GM19043 (cell line): ENCODE data around the gene PRKAG3.
"Not testable (repeated sequence)": the region's sequence is repeated elsewhere in the genome, so short reads cannot be mapped to it uniquely, and the experiment has no call there.

Experiments
- ATAC-seq: cut with Tn5 transposase; IDR thresholded peaks from one replicate; pipeline ENCODE4 v1.9.1; 2021; ENCODE audit warnings: low read depth; ENCODE audit not compliant: unreplicated experiment

PRKAG3 gene

DNA sequence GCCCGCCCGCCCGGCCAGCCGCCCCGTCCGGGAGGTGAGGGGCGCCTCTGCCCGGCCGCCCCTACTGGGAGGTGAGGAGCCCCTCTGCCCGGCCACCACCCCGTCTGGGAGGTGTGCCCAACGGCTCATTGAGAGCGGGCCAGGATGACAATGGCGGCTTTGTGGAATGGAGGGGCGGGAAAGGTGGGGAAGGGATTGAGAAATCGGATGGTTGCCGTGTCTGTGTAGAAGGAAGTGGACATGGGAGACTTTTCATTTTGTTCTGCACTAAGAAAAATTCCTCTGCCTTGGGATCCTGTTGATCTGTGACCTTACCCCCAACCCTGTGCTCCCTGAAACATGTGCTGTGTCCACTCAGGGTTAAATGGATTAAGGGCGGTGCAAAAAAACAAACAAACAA lies 15.4 kb upstream of the PRKAG3 start:
- ATAC-seq: not testable (repeated sequence)

DNA sequence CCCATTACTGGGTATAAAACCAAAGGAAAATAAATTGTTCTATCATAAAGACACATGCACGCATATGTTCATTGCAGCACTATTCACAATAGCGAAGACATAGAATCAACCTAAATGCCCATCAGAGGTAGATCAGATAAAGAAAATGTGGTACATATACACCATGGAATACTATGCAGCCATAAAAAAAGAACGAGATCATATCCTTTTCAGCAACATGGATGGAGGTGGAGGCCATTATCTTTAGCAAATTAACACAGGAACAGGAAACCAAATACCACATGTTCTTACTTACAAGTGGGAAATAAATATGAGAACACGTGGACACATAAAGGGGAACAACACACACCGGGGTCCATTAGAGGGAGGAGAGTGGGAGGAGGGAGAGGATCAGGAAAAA lies 12.7 kb upstream of the PRKAG3 start:
- not testable (repeated sequence) for ATAC-seq

DNA sequence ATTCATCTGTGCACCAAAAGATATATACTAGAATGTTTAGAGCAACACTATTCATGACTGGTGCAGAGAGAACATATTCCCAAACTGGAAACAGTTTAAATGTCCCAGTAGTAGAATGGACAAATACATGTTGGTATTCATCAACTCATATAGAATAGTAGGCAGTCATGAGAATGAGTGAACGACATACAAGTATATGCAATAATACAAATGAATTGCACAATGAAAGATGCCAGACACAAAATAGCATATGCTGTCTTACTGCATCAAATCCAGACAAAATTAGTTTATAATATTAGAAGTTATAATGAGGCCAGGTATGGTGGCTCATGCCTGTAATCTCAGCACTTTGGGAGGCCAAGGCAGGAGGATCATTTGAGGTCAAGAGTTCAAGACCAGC lies 8.3 kb upstream of the PRKAG3 start:
- no peak for ATAC-seq

DNA sequence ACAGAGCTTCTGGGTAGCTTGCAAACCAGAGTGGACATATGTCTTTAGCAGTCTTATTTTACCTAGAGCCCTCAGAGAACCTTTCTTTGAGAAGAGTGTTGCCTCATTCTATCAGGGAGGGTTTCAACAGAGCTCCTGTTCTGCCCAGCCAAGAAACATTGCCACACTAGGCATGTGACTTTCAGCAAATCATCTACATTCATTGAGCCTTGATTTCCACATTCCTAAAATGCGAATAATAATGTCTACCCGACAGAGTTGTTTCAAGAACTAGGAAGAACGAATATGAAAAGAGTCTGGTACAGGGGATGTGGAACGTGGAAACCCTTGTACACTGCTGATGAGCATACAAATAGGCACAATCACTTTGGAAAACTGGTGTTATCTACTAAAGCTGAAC lies 7.8 kb upstream of the PRKAG3 start:
- ATAC-seq: no peak

DNA sequence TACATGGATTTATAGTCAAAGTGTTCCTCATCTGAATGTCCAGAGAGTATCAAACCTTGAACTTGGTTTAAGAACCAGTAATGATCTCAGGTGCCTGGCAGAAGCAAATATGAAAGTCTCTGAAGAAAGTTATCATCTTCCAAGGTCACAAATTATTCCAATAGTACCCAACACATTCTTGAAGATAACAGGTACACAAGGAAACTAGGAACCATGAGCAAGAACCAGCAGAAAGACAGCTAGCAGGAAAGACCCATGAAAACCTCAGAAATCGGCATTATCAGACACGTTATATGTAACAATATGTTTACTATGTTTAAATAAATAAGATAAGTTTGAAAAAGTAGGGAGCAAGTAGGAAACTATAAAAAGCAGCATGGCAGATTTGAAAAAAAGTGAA lies 5.9 kb upstream of the PRKAG3 start:
- ATAC-seq: no peak

DNA sequence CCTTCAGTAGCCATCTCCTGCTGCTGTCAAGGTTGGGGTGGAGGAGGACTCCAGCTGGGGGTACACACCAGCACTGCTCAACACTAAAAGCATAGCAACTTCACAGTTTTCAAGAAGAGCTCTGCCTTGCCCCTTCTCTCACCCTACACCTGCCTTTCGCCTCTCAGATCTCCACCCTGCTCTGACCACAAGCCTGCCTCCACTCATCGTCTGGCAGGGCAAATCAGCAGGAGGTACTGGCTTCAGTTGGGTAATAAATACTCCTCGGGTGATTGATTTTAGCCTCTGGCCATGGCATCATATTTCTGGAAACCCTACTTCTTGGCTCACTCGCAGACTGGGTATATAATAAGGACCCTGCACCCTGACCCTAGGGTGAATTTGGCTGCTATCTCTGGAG lies 3.1 kb upstream of the PRKAG3 start:
- no peak for ATAC-seq

DNA sequence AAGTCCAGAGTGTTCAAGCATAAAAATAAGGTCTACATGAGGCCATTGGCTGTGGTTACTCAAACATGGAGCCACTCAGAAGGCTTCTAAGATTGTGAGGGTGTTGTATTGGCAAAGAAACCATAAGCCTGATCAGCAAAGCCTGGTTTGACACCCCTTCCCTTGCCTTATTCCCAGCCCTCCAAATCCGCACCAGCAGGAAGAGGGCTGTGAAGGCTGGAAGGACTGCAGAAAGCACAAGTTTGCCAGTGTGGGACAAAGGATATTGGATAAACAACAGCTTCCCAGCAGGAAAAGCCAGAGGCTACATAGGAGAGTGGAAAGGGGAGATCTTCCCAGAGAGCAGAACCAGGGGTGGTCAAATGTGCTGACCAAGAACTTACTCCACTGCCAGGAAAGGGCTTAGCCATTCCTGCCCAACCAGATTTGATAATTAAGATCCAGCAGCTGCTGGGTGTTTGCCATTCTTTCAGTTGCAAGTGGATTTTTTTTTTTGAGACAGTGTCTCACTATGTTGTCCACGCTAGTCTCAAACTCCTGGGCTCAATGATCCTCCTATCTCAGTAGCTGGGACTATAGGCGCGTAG lies 1.5 kb upstream of the PRKAG3 start:
- ATAC-seq: no peak

DNA sequence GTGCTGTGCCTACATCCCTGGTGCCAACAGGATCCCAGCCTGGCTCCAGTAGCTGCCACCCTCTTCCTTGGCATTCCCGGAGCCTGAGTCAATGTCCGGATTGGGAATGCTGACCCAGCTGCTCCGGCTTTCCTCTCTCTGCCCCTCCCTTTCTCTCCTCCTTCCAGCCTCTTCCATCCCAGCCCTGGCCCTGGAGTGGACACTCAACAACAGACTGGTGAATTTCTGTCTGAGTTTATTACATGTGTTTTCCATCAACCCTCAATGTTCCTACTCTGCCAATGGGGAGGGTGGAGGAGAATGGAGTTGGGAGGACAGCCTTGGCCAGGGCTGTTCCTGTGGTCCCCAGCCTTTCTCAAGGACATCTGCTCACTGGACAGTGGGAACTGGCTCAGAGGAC lies 917 bp upstream of the PRKAG3 start:
- no peak for ATAC-seq

DNA sequence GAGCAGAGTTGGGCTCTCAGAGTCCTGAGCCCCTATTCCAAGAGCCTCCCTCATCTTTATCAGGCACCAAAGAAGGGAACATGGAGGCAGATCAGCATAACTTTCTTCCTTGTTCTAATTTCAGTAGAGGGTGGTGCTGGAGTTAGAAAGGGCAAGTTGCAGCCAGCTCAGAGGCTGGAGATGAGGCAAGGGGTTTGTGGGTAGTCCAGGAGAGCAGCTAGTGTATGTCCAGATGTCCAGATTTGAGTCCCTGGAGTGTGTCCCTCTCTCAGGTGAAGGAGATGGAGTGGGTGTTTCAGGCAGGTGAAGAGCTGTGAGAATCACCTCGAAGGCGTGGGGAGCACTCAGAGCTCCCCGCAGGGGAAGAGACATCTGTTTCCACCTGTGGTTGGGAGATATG lies 478 bp upstream of the PRKAG3 start:
- no peak for ATAC-seq

DNA sequence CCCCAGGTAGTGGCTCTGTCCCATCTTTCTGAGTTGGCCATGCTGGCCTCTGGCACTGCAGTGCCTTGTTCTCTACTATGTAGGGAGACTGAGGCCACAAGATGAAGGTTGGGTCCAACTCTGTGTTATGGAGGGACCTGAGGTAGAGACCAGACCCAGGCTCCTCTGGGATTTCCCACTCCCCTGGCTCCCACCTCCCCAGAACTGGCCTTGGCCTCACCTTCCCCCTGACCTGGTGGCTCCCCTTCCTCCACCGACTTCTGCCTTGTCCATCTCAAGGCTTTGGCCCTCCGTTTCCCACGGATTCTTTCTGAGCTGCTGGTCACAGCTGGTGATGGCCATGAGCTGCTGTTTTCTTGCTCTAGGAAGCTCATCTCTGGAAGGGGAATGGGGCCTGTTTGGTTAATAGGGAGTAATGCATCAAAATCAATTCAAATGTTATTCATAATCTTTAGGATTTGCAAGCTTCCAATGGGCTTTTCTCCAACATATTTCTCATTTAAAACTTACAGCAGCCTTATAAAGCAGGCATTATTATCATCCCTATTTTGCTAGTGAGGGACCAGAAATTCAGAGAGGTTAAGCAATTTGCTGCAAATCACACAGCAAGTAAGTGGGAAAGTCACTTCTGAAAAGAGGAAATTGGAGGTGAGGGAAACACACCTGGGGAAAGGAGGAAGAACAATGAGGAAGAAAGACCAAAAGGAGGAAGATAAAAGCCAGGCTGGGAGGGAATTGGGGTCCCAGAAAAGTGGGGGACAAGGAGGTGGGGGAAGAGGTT lies 887 bp downstream of the PRKAG3 start:
- ATAC-seq: no peak

DNA sequence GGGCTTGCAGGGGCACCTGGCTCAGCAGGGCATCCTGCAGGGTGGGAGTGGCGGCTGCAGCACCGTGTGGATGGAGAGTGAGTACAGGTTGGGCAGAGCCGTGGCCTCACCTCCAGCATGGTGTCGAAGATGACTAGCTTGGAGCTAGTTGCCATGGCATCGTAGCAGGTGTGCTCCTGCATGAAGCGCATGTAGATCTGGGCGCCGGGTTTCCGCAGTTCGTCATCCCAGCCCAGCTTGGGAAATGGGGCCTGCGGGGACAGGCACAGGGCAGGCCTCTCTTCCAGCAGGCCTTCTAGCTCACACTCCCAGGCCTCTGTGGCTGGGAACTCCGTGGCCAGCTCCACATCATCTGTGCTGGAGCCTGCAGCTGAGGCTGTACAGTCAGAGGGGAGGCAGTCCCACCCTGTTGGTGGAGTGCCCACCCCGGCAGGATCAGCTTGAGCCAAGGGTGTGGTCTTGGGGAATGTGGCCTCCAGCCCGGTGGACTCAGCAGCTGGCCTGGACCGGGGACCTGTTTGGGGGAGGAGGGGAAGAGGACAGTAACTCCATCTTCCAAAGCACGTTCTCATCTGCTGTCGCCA lies 1.6 kb downstream of the PRKAG3 start:
- ATAC-seq: no peak

DNA sequence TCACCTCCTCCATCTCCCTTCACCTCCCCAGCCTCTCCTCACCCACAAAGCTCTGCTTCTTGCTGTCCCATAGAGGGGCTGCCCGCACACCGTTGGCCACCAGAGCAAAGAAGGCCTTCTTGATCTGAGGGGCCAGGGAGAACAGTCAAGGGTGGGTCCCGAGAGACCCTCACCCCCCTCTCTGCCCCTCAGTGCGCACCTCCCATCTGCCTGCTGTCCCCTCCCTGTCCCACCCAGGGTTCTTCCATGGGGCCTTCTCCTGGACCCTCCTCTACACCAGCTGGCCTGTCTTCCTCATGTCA lies 3.2 kb downstream of the PRKAG3 start:
- ATAC-seq: no peak

DNA sequence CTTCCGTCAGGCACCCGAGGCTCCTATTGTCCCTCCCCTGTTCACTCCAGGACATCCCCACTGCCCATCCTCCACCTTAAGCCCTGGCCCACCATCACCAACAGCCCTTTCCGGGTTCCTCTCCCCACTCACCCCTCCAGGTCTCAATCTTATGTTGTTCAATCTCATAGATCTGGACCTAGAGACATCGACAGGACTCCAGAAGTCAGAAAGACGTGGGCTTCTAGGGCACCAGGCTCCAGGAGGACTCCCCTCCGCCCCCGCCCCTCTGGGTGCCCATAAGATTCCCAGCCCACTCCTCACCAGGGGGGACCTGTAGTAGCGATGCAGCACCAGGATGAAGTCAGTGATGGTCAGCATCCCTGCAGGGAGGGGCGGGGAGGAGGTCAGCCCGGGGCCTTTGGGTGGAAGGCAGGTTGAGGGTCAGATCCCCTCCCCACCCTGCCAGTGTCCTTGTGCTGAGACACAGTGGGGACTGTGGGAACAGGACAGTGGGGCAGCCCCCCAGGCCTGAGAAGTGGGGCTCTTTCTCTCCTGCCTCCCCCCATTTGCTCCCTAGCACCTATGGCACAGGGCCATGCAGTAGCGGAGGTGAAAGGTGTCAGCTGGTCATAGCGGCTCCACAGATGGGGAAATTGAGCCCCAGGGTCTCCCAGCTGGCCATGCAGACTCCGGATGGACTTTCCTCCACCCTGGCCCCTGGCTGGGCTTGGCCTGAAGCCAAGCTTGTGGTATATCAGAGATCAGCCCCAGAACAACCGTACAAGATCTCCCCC lies 3.7 kb downstream of the PRKAG3 start:
- ATAC-seq: no peak

DNA sequence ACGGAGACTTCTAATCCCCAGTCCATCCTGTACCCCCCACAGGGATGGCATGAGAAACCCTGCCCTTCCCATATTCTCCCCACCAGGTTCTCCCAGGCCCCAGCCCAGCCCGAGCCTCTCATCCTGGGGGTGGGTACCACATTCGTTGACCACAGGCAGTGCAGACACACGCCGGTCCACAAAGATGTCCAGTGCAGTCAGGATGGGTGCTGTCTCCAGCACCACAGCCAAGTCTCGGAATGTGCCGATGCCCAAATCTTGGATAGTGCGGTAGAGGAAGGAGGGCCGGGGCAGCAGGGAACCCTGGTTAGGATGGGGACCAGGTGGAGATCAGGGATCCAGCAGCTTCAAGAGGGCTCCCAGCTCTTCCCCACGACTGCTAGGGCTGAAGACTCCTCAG lies 4.8 kb downstream of the PRKAG3 start:
- no peak for ATAC-seq

DNA sequence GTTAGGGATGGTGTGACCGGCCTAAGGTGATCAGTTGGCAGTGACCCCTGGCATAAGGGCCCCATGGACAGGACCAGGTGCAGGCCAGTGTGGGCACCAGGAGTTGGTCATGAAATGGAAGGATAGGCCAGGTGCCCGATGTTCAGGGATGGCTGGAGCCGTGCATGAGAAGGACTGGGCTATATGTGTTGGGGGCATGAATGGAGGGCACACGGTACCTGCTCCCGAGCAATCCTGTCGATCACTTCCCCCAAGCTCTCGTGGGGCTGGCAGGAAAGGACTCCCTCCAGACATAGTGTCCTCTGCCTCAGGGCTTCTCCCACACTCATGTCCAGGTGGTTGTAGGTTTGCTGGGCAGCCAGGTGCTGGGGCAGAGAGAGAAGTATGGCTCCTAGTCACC lies 7.6 kb downstream of the PRKAG3 start:
- no peak for ATAC-seq

DNA sequence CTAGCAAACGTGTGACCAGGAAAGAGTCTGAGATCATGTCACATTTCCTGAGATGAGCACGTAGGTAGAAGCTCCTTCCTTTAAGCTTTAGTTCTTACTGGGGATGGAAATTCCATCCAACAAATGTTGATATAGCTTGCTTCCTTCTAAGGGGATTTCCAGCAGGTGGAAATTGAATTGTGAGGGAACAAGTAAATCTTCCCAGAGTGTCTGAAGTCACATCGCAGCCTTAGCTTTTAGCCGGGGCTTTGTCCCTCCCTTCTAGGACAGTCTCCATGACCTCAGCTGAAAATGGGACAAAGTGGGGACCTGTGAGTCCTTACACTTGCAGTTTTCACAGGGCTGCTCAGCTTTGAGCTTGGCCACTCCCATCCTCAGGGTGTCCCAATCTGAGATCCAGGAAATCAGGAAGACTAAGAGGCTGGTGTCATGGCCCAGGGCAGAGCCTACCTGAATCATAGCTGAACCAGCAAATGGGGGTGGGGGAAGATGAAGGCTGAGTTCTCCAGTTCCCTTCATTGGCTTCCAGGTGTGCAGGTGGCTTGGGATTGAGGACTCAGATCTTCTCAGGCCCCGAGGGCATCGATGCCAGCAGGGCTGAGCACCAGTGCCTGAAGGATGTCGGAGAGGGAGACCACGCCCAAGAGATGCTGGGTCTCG lies 8.3 kb downstream of the PRKAG3 start:
- ATAC-seq: no peak

DNA sequence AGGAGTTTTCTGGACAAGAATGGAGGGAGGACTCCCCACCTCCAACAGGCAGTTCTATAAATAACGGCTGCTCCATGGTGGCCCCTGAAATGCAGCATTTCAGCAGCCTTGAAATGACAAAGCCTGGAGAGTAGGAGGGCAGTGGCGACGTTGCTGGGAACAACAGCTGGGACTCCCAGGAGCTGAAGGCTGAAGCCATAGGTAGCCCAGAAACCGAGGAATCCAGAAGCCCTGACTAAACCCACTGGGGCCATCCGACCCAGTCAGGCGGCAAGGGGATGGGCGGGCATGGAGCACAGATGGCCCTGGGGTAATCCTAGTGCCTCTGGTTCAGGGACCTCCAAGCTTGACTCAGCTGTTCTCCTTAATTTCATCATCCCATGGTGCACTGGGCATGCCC lies 9.0 kb downstream of the PRKAG3 start:
- ATAC-seq: no peak

DNA sequence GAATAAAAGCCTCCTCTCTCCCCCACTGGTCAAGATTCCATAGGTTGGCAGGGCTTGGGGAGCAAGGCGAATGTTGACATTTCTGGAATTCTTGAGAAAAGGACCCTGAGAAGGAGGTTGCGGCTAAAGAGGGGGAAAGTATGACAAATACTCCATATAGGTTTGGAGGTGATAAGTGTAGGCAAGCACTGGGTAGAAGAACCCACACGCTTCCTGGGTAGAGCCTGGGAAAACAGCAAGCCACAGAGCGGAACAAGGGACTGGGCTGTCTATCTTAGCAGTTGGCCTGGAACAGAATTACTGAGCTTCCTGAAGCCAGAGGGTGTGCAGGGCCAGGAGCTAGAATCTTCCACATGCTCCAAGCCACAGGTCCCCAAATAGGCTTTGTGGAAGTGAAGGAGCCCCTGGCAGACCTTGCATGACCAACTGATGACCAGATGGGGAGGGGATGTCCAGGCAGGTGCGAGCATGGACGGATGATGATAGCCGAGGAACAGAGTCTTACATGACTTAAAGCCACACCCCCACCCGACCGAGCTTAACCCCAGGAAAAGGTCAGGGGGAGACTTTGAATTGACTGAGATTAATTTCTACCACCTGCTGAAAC lies 9.9 kb downstream of the PRKAG3 start:
- ATAC-seq: no peak

DNA sequence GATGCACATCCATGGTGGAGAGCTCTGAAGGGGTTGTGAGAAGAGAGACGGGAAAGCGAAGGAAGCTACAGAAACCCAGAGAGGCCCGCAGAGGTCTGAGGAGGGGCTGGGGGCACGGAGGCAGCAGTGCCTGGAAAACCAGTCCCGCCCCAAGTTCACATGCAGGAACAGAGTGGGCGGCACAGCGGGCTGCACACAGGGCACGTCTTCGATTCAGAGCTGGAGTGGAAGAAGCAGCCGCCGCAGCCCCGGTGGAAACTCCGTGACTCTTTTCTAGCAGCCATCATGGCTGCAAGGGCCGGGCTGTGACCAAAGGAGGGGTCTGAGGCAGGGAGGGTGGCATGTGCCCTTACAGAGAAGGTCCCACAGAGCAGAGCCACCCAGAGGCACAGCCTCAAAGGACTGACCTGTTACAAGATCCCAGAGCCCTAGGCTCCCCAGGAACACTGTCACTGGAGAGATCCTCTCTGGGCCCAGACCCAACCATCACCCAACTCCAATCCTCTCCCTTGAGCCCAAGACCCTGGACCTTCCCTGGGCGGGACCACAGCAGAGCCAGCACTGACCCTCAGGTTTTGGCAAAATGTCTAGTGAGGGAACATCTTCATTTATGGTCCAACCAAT lies 10.7 kb downstream of the PRKAG3 start:
- ATAC-seq: no peak

DNA sequence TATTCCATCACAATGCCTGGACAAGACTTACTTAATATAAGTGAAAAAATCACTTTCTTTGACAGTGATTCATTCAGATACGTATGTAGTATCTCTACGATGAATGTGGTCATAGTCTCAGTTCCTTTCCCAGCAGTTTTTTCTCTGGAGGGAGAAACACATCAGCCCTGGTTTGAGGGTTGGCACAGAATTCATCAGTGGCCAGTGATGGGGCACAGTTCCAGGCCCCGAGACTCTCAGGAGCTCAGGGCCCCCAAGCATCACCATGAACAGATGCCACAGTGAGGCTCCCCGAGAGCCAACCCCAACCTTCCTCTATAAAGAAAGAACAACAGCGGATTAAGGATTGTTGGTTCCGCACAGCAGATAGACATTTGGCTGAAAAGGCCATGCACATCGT lies 12.5 kb downstream of the PRKAG3 start:
- ATAC-seq: no peak
